PFSK-1 (cell line): Measurements from ENCODE around the gene KRTAP10-11.

Source experiments
- FOXP2 ChIP-seq: optimal IDR thresholded peaks from 2 replicates; pipeline ENCODE3; 2011; ENCODE audit warnings: borderline replicate concordance, control low read depth, inconsistent platforms; ENCODE audit not compliant: insufficient read depth; ENCODE audit errors: extremely low read length, extremely low read depth
- POLR2AphosphoS5 ChIP-seq: IDR thresholded peaks from 2 replicates; pipeline ENCODE4 v1.6.1; 2012; ENCODE audit warnings: low read depth, mild to moderate bottlenecking, control low read depth, low read length, moderate library complexity
- SIN3A ChIP-seq: IDR thresholded peaks from 2 replicates; pipeline ENCODE4 v1.6.1; 2012; ENCODE audit warnings: mild to moderate bottlenecking, low read length, moderate library complexity, borderline replicate concordance; ENCODE audit not compliant: insufficient read depth
- TAF1 ChIP-seq: IDR thresholded peaks from 2 replicates; pipeline ENCODE4 v1.6.1; 2012; ENCODE audit warnings: low read length, control low read depth, borderline replicate concordance; ENCODE audit not compliant: insufficient read depth
- TF ChIP-seq, protein P1 (sequence below), 2 experiments: IDR thresholded peaks; 2 replicates each; pipeline versions ENCODE4 v1.6.1 to v1.8.0; 2011 to 2012; ENCODE audit warnings: low read depth in 2 of 2, low read length in 2 of 2, control low read depth in 1 of 2, inconsistent platforms in 1 of 2, mild to moderate bottlenecking in 1 of 2, moderate library complexity in 1 of 2; ENCODE audit not compliant: insufficient read depth in 1 of 2

The KRTAP10-11 gene

GRCh38 chr21:44653123-44653522, 6.9 kb downstream of the KRTAP10-11 start:
- TF ChIP-seq SIN3A, result no peak

- TF ChIP-seq, protein P1, sequence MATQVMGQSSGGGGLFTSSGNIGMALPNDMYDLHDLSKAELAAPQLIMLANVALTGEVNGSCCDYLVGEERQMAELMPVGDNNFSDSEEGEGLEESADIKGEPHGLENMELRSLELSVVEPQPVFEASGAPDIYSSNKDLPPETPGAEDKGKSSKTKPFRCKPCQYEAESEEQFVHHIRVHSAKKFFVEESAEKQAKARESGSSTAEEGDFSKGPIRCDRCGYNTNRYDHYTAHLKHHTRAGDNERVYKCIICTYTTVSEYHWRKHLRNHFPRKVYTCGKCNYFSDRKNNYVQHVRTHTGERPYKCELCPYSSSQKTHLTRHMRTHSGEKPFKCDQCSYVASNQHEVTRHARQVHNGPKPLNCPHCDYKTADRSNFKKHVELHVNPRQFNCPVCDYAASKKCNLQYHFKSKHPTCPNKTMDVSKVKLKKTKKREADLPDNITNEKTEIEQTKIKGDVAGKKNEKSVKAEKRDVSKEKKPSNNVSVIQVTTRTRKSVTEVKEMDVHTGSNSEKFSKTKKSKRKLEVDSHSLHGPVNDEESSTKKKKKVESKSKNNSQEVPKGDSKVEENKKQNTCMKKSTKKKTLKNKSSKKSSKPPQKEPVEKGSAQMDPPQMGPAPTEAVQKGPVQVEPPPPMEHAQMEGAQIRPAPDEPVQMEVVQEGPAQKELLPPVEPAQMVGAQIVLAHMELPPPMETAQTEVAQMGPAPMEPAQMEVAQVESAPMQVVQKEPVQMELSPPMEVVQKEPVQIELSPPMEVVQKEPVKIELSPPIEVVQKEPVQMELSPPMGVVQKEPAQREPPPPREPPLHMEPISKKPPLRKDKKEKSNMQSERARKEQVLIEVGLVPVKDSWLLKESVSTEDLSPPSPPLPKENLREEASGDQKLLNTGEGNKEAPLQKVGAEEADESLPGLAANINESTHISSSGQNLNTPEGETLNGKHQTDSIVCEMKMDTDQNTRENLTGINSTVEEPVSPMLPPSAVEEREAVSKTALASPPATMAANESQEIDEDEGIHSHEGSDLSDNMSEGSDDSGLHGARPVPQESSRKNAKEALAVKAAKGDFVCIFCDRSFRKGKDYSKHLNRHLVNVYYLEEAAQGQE (IDR thresholded peaks at IDR 0.05; ENCODE audit: insufficient read depth in 1 of 2, low read depth in 2 of 2, low read length in 2 of 2), result no peak
- no peak for TF ChIP-seq SIN3A
- no peak for TF ChIP-seq FOXP2
- no peak for TF ChIP-seq POLR2AphosphoS5
- no peak for TF ChIP-seq TAF1
Measured at GRCh38 chr21:44653656-44654575, 7.7 kb downstream of the KRTAP10-11 start.

- TF ChIP-seq, protein P1 (IDR thresholded peaks at IDR 0.05; ENCODE audit: insufficient read depth in 1 of 2, low read depth in 2 of 2, low read length in 2 of 2), result no peak
- TF ChIP-seq POLR2AphosphoS5 (no peak), SIN3A (no peak), TAF1 (no peak), FOXP2 (no peak)
Measured at GRCh38 chr21:44654576-44655175, 8.5 kb downstream of the KRTAP10-11 start, which contains the start of gene KRTAP12-4. KRTAP12-4 (minus strand) TSS chr21:44654659; CDS start chr21:44654614, 45 bp downstream.

- no peak for TF ChIP-seq FOXP2
- no peak for TF ChIP-seq SIN3A
- TF ChIP-seq, protein P1 (IDR thresholded peaks at IDR 0.05; ENCODE audit: insufficient read depth in 1 of 2, low read depth in 2 of 2, low read length in 2 of 2), result no peak
- no peak for TF ChIP-seq TAF1
- TF ChIP-seq POLR2AphosphoS5, result no peak
Measured at GRCh38 chr21:44656868-44657267, 10.7 kb downstream of the KRTAP10-11 start.

GRCh38 chr21:44657635-44658540, 11.7 kb downstream of the KRTAP10-11 start, which contains the start of gene KRTAP12-3:
KRTAP12-3 (plus strand) TSS chr21:44657932; CDS start chr21:44657980, 48 bp downstream.
- TF ChIP-seq SIN3A (no peak), FOXP2 (no peak)
- TF ChIP-seq, protein P1 (IDR thresholded peaks at IDR 0.05; ENCODE audit: insufficient read depth in 1 of 2, low read depth in 2 of 2, low read length in 2 of 2), result no peak
